ENCODE results near the gene GCG. TPM values are rescaled to one million over a fixed set of nuclear protein-coding genes. Genes with fewer than 3 reads are reported as not detected.

The GCG gene
- total RNA-seq, 1 experiment from 2014 or later = not detected

DNA sequence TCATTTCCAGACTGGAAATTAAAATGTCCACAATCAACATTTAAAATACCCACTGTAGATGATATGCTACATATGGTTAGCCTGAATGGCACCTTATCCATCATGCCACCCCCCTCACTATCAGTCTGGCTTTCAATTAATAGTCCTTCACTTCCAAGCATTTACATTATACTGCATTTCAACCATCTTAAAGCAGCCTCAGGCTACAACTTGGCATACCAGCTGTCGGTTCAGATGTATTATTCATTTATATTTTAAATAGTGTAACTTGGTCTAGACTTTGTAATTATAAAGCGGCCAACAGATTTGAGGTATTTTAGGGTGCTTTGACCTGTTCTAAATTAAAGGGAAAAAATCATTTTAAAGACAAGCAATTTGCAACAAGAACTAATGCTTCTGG is 2.6 kb downstream of the GCG start:
- RAD21 ChIA-PET (ENCODE audit: low non-redundant PET in 1 of 2, low total read pairs in 2 of 2, uncharacterized antibody in 2 of 2, unreplicated experiment in 2 of 2) = no interaction called here
- CTCF ChIA-PET = interaction anchor here (1.3 to 1.6 kb wide), 3 partner anchors 9 to 152 kb away, joined by 3 to 4 read pairs (median 3); no protein-coding TSS in a partner anchor

DNA sequence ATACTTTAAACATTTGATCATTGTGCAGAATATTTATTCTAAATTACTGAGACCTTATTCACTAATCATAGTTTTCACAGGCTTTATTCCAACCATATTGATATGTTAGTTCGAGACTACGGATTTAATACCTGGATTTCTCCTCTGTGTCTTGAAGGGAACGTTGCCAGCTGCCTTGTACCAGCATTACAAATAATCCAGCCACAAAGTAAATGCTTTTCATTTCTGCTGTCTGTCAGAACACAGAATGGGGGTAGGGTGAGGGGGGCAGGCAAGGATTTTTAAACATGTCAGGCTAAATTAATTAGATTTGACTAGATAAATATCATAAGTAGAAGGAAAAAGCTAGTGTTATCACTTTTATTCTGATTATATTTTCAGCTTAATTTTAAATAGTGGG is 3.1 kb downstream of the GCG start:
- intact Hi-C loops (cut with micrococcal nuclease) = no loop called here
- no peak for DNase-seq (ENCODE audit: low read depth, low spot score)
- Histone ChIP-seq H3K9me3 (ENCODE audit: control insufficient read depth in 1 of 2, insufficient read depth in 1 of 2, low read depth in 1 of 2, low read length in 2 of 2) (no peaks in the 10 kb centered on the region), H3K9me2 (ENCODE audit: insufficient read depth) (no peaks in the 10 kb centered on the region), H3K36me3 (ENCODE audit: control insufficient read depth in 1 of 2, insufficient read depth in 2 of 2, low read length in 2 of 2) (no peaks in the 10 kb centered on the region), H4K20me1 (ENCODE audit: insufficient read depth) (no peaks in the 10 kb centered on the region), H2AFZ (ENCODE audit: low read depth, low read length, poor library complexity, severe bottlenecking) (no peak overlapping the region), H3K27ac (ENCODE audit: low read depth, low read length) (no peak overlapping the region), H3K4me3 (replicated peaks in 1 of 2; ENCODE audit: low read depth in 1 of 2, low read length in 2 of 2) (no peak overlapping the region), H3K4me1 (ENCODE audit: control insufficient read depth in 1 of 2, insufficient read depth in 2 of 2, low read length in 2 of 2) (no peaks in the 10 kb centered on the region), H3K4me2 (ENCODE audit: low read length) (no peak overlapping the region), H3K27me3 (ENCODE audit: insufficient read depth, low read length) (no peaks in the 10 kb centered on the region), H3K79me2 (ENCODE audit: insufficient read depth, low read length) (no peaks in the 10 kb centered on the region), H3K9ac (ENCODE audit: low read length) (no peak overlapping the region)
- BruUV-seq (replicated peaks) = no TSS peak
- RAD21 ChIA-PET (ENCODE audit: low non-redundant PET in 1 of 2, low total read pairs in 2 of 2, uncharacterized antibody in 2 of 2, unreplicated experiment in 2 of 2) = no interaction called here
- no peak for ATAC-seq
- POLR2A ChIA-PET = no interaction called here
- CTCF ChIA-PET = interaction anchor here (1.3 to 1.6 kb wide), 3 partner anchors 10 to 152 kb away, joined by 3 to 4 read pairs (median 3); no protein-coding TSS in a partner anchor
- TF ChIP-seq, protein P1, sequence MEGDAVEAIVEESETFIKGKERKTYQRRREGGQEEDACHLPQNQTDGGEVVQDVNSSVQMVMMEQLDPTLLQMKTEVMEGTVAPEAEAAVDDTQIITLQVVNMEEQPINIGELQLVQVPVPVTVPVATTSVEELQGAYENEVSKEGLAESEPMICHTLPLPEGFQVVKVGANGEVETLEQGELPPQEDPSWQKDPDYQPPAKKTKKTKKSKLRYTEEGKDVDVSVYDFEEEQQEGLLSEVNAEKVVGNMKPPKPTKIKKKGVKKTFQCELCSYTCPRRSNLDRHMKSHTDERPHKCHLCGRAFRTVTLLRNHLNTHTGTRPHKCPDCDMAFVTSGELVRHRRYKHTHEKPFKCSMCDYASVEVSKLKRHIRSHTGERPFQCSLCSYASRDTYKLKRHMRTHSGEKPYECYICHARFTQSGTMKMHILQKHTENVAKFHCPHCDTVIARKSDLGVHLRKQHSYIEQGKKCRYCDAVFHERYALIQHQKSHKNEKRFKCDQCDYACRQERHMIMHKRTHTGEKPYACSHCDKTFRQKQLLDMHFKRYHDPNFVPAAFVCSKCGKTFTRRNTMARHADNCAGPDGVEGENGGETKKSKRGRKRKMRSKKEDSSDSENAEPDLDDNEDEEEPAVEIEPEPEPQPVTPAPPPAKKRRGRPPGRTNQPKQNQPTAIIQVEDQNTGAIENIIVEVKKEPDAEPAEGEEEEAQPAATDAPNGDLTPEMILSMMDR (IDR thresholded peaks at IDR 0.05 in 2 of 3, conservative IDR thresholded peaks at IDR 0.05 in 1 of 3; ENCODE audit: borderline replicate concordance in 1 of 3, insufficient read depth in 1 of 3, low read depth in 2 of 3, low read length in 2 of 3) = no peak
- TF ChIP-seq SRF (IDR thresholded peaks at IDR 0.05; ENCODE audit: low read depth) (no peak), EZH2phosphoT487 (IDR thresholded peaks at IDR 0.05; ENCODE audit: borderline replicate concordance) (no peak), ZNF274 (IDR thresholded peaks at IDR 0.05; ENCODE audit: low read depth, low read length) (no peak), FOSL1 (IDR thresholded peaks at IDR 0.05; ENCODE audit: low read depth) (no peak), CBX3 (IDR thresholded peaks at IDR 0.05; ENCODE audit: low read depth) (no peak), ELF1 (IDR thresholded peaks at IDR 0.05; ENCODE audit: borderline replicate concordance, low read depth) (no peak), POLR2A (IDR thresholded peaks at IDR 0.05; ENCODE audit: borderline replicate concordance, extremely low read depth, insufficient read depth, insufficient read length) (no peak), POLR2AphosphoS5 (IDR thresholded peaks at IDR 0.05; ENCODE audit: low read depth, low read length) (no peak), SP1 (IDR thresholded peaks at IDR 0.05; ENCODE audit: low read depth) (no peak), RAD21 (IDR thresholded peaks at IDR 0.05; ENCODE audit: low read depth) (no peak)
- TF ChIP-seq, protein P2, sequence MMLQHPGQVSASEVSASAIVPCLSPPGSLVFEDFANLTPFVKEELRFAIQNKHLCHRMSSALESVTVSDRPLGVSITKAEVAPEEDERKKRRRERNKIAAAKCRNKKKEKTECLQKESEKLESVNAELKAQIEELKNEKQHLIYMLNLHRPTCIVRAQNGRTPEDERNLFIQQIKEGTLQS (IDR thresholded peaks at IDR 0.05) = no peak

More for the DNA sequence above, 2.6 kb downstream of the GCG start:
- DNase-seq (ENCODE audit: low read depth, low spot score) (no peak), ATAC-seq (no peak)
- no peak overlapping the region for H3K4me2 ChIP-seq (ENCODE audit: low read length)
- POLR2A ChIA-PET = no interaction called here
- H3K27ac ChIP-seq (ENCODE audit: low read depth, low read length) = no peak overlapping the region
- H2AFZ ChIP-seq (ENCODE audit: low read depth, low read length, poor library complexity, severe bottlenecking) = no peak overlapping the region
- BruUV-seq (replicated peaks) = no TSS peak
- H3K79me2 ChIP-seq (ENCODE audit: insufficient read depth, low read length) = no peaks in the 10 kb centered on the region
- no peaks in the 10 kb centered on the region for H4K20me1 ChIP-seq (ENCODE audit: insufficient read depth)
- no peaks in the 10 kb centered on the region for H3K4me1 ChIP-seq (ENCODE audit: control insufficient read depth in 1 of 2, insufficient read depth in 2 of 2, low read length in 2 of 2)
- no peaks in the 10 kb centered on the region for H3K27me3 ChIP-seq (ENCODE audit: insufficient read depth, low read length)
- H3K9me2 ChIP-seq (ENCODE audit: insufficient read depth) = no peaks in the 10 kb centered on the region
- H3K4me3 ChIP-seq (replicated peaks in 1 of 2; ENCODE audit: low read depth in 1 of 2, low read length in 2 of 2) = no peak overlapping the region
- no peak for TF ChIP-seq EZH2 (IDR thresholded peaks at IDR 0.05)
- TF ChIP-seq ELF1 (IDR thresholded peaks at IDR 0.05; ENCODE audit: borderline replicate concordance, low read depth) = no peak
- TF ChIP-seq, protein P3, sequence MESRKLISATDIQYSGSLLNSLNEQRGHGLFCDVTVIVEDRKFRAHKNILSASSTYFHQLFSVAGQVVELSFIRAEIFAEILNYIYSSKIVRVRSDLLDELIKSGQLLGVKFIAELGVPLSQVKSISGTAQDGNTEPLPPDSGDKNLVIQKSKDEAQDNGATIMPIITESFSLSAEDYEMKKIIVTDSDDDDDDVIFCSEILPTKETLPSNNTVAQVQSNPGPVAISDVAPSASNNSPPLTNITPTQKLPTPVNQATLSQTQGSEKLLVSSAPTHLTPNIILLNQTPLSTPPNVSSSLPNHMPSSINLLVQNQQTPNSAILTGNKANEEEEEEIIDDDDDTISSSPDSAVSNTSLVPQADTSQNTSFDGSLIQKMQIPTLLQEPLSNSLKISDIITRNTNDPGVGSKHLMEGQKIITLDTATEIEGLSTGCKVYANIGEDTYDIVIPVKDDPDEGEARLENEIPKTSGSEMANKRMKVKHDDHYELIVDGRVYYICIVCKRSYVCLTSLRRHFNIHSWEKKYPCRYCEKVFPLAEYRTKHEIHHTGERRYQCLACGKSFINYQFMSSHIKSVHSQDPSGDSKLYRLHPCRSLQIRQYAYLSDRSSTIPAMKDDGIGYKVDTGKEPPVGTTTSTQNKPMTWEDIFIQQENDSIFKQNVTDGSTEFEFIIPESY (IDR thresholded peaks at IDR 0.05; ENCODE audit: extremely low read depth, insufficient replicate concordance, low read length) = no peak
- no peak for TF ChIP-seq ZFX (IDR thresholded peaks at IDR 0.05)
- TF ChIP-seq SP1 (IDR thresholded peaks at IDR 0.05; ENCODE audit: low read depth) = no peak
- intact Hi-C loops (cut with micrococcal nuclease) = no loop called here
- no peak overlapping the region for H3K9ac ChIP-seq (ENCODE audit: low read length)
- no peaks in the 10 kb centered on the region for H3K9me3 ChIP-seq (ENCODE audit: control insufficient read depth in 1 of 2, insufficient read depth in 1 of 2, low read depth in 1 of 2, low read length in 2 of 2)
- H3K36me3 ChIP-seq (ENCODE audit: control insufficient read depth in 1 of 2, insufficient read depth in 2 of 2, low read length in 2 of 2) = no peaks in the 10 kb centered on the region

All from HCT116 (cell line).